GM19023 (cell line): Measurements from ENCODE around the gene RASAL2.
"Not testable (repeated sequence)": the region's sequence is repeated elsewhere in the genome, so short reads cannot be mapped to it uniquely, and the experiment has no call there.

Experiments used
- ATAC-seq: cut with Tn5 transposase; IDR thresholded peaks from one replicate; pipeline ENCODE4 v1.9.1; 2021; ENCODE audit warnings: mild to moderate bottlenecking, moderate library complexity; ENCODE audit not compliant: unreplicated experiment

Gene RASAL2

GRCh38 chr1:178151831-178152230 lies 57.9 kb downstream of the RASAL2 start:
- no peak for ATAC-seq

GRCh38 chr1:178155481-178156255 lies 61.8 kb downstream of the RASAL2 start:
- no peak for ATAC-seq

DNA sequence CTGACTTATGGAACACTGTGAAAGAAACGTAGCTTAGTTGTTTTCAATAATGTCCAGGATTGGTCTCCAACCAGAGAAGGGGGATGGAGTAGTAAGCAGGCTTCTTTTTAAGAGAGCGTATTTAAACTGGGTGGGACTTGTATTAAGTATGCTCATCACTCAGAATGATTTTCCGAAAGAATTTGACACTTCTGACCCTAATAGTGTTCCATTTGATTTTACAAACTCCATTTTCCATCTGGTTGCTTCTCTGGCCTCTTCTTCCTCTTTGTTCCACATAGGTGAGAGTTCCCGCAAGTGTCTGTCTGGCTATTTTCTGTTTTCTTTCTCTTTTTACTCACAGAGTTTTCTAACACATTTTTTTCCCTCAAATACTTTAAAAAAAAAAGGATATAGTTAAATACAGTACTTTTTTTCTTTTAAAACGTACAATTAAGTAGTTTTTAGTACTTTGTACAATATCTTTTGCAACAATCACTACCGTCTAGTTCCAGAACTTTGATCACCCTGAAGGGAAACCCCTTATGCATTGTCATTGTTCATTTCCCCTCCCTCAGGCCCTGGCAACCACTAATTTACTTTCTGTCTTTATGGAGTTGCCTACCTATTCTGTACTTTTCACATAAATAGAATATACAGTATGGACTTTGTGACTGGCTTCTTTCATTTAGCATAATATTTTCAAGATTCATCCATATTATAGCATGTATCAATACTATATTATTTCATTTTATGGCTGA lies 67.0 kb downstream of the RASAL2 start:
- no peak for ATAC-seq

- ATAC-seq = no peak
Observed at GRCh38 chr1:178161516-178161915, 67.6 kb downstream of the RASAL2 start.

- no peak for ATAC-seq
Observed at GRCh38 chr1:178165196-178165595, 71.3 kb downstream of the RASAL2 start.

GRCh38 chr1:178166429-178167024 lies 72.6 kb downstream of the RASAL2 start:
- no peak for ATAC-seq

- no peak for ATAC-seq
Observed at GRCh38 chr1:178168536-178168935, 74.6 kb downstream of the RASAL2 start.

DNA sequence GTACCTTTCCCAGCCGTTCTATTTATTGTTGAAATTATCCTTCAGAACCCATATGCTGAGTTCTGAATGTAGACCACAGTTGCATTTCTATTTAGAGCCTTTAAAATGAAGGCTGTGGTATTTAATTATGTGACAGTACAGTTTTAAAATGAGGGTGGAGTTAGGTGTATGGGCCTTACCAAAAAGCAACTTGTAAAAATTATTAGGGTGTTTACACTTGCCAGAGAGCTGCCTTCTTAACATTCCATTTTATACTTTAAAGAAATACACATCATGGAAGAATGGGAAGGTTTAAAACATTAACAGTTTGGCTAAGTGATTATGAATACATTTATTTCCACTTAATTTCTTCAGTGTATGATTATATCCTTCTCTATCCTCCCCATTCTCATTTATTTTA lies 75.7 kb downstream of the RASAL2 start:
- ATAC-seq = no peak

DNA sequence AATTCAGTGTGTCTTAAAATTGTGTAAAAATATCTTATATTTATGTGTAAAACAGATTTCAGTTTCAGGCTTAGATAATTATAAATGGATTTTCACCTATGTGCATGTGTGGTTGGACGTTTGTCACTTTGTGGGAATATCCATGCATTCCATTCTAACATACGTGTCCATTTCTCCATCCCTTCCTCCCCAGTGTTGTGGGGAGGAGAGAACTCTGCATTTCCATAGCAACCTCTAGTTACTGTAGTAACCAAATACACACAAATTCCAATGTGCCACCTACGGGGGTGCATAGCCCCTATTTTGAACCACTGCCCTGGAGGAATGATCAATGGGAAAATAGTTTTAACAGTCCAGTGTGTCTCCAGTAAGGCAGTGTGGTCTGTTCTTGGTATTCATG lies 79.0 kb downstream of the RASAL2 start:
- no peak for ATAC-seq

DNA sequence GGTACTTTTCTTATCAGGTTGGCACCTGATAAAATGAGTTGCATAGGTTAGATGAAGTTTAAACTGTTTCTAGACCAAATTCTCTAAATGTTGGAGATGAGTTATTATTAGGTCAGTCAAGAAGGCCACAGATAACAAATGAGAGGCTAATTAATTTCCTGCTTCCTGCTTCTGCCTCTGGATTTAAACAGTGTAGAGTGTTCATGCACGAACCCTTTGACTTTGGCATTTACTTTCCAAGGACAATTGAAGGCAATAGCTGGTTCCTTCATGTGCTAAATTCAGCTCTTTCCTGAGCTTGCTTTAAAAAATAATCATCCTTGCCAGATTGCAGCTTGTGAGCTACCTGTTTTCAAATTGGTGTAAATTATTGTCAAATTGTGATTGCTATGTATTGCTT lies 80.6 kb downstream of the RASAL2 start:
- no peak for ATAC-seq

DNA sequence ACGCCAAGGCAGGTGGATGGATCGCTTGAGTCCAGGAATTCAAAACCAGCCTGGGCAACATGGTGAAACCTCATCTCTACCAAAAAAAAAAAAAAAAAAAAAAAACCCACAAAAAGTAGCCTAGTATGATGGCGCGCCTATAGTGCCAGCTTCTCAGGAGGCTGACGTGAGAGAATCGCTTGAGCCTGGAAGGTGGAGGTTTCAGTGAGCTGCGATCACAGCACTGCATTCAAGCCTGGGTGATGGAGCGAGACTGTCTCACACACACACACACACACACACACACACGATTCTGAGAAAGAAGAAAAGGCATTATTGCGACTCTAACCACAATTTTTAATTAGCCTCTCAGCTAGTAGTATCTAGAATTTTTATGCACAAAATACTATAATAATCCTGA lies 86.5 kb downstream of the RASAL2 start:
- no peak for ATAC-seq

DNA sequence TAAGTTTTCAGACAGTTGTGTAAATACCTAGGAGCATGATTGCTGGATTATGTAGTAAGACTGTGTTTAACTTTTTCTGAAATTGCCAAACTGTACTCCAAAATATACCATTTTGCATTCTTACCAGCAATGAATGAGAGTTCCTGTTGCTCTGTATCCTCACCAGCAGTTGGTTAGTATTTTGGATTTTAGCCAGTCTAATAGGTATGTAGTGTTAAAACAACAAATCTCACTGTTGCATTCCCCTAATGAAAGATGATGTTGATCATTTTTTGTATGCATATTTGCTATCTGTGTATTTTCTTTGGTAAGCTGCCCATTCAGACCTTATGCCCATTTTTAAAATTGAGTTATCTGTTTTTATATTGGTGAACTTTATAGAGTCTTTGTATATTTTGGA lies 89.9 kb downstream of the RASAL2 start:
- ATAC-seq = no peak

GRCh38 chr1:178188306-178188705 lies 94.4 kb downstream of the RASAL2 start:
- no peak for ATAC-seq

- ATAC-seq = no peak
Observed at GRCh38 chr1:178189814-178190213, 95.9 kb downstream of the RASAL2 start.

DNA sequence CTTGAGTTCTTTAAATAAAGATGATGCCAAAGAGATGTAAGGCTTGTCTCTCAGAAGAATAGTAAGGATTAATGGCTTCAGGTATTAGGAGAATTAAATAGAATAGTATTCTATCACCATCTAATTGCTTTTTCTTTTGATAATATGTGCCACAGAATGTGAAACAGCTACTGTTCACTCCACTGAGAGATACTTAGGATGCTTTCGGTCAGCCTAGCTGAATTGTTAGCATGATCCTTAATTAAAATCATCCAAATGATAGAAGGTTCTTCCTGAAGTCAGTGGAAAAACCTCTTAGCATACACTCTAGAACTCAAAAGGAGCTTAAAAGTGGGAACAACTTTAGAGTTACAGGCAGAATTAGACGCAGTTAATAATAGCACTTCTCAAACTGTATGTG lies 97.0 kb downstream of the RASAL2 start:
- ATAC-seq = no peak

- no peak for ATAC-seq
Observed at GRCh38 chr1:178192686-178193085, 98.8 kb downstream of the RASAL2 start.

GRCh38 chr1:178196631-178197030 lies 102.7 kb downstream of the RASAL2 start:
- ATAC-seq = no peak

- not testable (repeated sequence) for ATAC-seq
Observed at GRCh38 chr1:178202095-178202494, 108.2 kb downstream of the RASAL2 start.

- ATAC-seq = not testable (repeated sequence)
Observed at GRCh38 chr1:178202546-178202945, 108.6 kb downstream of the RASAL2 start.

GRCh38 chr1:178208269-178208856 lies 114.5 kb downstream of the RASAL2 start:
- ATAC-seq = not testable (repeated sequence)

GRCh38 chr1:178209935-178210334 lies 116.0 kb downstream of the RASAL2 start:
- ATAC-seq = no peak

DNA sequence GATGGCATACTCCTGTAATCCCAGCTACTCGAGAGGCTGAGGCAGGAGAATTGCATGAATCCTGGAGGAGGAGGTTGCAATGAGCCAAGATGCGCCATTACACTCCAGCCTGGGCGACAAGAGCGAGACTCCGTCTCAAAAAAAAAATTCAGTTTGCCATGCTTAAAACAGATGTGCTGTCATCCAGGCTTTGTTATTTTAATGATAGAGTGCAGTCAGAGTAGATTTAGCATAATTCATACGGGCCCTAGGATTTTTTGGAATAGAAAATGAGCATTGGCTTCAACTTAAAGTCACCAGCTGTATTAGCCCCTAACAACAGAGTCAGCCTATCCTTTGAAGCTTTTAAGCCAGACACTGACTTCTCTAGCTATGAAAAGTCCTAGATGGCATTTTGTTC lies 124.6 kb downstream of the RASAL2 start:
- ATAC-seq = no peak
